GM19455 (cell line): ENCODE results near the gene FOXL1.

Experiments used
- ATAC-seq: cut with Tn5 transposase; IDR thresholded peaks from one replicate; pipeline ENCODE4 v1.9.1; 2021; ENCODE audit not compliant: unreplicated experiment

FOXL1 gene

DNA sequence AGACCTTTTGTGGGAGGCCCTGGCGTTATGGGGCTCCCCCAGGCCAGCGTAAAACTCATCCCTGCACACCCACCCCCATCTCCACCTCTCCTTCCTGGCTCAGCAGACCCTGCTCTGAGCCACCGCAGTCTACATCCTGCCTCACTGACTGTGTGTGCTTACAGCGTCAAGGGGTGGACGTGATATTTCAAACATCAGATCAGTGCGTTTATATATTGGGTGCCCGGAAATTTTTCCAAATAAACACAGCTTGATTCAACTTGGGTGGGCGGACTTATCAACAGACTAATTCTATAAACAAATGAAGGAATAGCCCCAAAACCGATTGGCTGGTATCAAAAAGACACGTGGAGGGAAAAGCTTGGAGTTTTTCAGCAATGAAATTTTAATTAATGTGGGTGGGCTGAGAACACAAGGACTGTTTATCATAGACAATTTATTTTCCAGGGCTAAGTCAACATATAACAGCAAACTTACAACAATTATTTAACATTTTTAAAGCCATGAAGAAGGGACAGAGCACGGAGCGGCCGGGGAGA lies at the start of gene FOXL1:
Gene FOXL1 (plus strand): TSS at position 489 of the 539 bp plus-strand sequence. CDS start 175 bp downstream, outside the sequence.
- no peak for ATAC-seq

DNA sequence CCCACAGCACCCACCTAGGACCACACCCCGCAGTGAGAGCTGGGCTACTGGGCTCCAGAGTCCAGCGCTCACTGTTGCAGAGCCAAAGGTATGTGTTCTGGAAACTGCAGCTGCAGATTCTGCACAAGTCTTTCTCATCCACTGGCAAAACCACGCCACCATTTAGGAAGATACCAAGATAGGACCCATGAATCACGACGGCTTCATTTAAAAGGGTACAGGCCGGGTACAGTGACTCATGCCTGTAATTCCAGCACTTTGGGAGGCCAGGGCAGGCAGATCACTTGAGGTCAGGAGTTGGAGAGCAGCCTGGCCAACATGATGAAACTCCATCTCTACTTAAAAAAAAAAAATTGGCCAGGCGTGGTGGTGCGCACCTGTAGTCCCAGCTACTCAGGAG lies 49.2 kb upstream of the FOXL1 start:
- no peak for ATAC-seq

DNA sequence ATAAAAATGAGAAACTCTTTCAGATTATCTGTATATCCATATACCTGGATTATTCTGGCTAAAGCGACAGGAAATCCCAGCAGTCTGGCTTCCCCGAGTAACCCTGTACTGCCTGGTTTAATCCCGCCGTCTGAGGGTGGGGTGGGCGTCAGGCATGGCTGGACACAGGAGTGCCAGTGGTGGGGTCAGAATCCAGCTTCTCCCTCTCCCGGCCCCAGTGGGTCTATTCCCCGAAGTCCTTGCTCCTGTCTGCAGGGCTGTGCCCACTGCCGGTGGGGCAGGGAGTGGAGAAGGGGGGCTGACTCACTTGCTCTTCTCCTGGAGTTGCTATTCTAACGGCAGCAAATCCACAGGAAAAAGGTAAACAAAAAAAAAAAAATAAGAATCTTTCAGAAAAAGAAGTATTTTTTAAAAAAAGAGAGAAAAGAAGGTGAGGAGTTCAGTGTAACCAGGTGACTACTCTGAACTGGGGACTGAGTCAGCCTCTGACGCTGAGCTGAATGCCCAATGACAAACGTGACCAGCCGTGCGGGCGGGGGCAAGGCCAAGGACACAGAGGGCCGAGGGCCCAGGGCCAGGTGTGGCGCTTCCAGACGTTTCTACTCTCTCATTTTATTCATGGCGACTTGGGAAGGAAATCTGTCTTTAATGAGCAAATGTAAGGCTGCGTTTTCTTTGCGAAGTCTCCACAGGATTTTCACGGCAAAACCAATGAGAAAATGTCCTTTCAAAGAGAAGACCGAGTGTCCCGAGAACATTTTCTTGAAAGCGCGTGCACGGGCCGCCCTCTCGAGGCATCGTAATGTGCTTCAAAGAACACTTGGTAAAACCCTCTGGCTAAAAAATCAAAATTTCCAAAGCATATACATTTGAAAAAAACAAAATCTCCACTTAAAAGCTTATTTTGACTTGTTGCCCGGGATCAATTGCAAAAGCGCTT lies 47.8 kb upstream of the FOXL1 start:
- no peak for ATAC-seq

DNA sequence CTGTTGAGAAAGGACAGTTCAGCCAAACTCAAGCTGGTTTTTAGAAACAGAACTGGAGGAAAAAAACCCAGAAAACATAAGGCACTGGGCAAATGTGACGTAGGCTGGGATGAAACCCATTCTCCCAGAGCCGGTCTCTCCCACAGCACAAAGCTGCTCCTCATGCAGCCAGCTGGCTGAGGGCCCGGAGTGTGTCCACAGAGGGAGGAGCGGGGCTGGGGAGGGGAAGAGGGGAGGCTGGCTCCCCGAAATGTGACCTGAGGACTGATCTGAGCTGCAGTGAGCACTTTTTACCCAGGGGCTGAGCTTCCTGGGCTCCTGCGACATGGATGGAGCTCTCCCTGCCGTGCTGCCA lies 47.2 kb upstream of the FOXL1 start:
- ATAC-seq, result no peak

DNA sequence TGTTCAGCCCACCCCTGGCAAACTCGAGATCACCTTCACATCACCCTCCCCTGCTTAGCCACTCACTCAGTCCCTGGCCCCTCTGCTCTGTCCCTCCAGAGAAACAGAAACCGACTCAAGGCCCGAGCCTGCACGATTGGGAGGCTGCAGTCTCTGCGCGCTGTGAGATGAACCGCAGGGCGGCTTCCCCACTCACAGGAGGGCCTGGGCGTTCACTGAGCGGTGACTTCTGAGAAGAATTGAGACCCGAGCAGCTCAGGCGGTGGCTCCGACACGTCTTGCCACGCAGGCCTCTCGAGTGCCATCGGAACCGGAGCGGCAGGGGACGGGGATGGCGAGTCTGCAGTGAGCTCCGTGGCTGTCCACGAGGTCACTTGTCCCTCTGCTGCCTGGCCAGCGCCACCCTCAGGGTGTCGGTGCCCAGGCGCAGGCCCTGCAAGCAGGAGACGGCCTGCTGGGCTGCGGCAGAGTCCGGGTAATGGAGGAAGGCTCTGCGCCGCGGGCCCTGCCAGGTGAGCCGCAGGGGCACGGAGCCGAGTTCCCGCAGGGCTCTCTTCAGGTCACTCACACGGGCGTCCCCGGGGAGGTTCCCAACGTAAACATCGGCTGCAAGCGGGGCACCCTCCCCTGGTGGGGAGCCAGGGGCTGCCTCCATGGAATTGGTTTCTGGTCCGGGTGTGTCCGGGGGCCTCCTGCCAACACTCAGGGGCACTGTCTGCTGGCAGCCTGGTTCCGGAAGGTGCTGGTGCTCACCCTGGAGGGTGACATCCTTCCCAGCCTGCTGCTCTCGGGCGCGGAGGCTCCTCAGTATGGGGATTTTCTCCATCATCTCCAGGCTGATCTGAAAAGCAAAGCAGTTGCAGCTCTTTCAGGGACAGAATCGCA lies 46.5 kb upstream of the FOXL1 start:
- no peak for ATAC-seq

DNA sequence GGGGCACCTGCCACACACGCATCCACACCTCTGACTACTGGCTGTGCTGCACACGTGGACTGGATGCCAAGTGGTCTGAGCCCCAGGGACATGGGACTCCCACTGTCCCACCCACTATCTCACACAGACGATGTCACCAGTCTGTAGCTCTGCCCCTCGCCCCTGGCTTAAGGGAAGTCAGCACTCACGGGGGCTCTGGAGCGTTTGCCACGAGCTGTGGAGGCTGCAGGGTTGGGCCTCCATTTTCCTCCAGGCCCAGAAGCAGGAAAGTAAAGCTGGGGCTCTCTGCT lies 45.9 kb upstream of the FOXL1 start:
- ATAC-seq, result no peak

DNA sequence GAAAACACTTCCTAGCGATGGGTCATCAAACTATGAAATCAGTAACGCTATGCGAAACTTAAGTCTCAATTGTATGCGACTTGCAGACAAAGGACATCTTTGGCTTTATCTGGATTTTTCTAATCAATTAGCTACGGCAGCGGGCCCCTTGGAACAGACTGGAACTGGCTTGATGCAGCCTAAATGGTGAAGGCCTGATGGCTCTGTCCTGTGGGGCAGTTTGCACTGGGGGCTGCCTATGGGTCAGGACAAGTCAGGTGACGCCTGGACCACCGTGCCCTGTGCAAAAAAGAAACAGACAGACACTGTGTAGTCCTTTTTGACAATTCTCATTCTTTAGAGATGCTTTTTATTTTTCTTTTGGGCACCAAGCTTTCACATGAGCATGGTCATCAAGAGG lies 45.3 kb upstream of the FOXL1 start:
- no peak for ATAC-seq

DNA sequence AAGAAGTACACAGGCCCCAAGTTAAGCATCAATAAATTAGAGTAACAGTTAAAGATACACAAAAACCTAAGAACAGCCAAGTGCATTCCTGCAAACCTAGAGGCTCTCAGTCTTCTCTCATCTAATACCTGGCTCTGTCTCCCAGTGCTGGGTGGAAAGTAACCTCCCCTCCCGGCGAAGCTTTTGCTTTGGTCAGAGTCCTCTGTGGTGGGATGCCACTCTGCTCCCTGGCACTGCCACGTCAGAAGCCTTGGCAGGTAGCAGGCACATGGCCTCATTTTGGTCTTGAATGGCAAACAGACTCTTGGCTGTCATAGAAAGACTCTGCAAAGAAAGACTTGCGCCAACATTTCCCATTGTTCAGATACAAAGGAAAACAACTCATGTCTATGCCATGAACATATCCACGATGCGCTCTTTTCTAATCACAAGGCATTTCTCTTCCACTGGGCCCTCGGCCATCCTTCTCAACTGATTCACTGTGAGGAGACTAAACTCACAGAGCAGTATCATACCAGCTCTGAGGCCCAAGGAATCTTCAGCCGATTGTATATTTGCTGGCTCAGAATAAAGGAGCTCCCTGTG lies 44.5 kb upstream of the FOXL1 start:
- ATAC-seq, result no peak

DNA sequence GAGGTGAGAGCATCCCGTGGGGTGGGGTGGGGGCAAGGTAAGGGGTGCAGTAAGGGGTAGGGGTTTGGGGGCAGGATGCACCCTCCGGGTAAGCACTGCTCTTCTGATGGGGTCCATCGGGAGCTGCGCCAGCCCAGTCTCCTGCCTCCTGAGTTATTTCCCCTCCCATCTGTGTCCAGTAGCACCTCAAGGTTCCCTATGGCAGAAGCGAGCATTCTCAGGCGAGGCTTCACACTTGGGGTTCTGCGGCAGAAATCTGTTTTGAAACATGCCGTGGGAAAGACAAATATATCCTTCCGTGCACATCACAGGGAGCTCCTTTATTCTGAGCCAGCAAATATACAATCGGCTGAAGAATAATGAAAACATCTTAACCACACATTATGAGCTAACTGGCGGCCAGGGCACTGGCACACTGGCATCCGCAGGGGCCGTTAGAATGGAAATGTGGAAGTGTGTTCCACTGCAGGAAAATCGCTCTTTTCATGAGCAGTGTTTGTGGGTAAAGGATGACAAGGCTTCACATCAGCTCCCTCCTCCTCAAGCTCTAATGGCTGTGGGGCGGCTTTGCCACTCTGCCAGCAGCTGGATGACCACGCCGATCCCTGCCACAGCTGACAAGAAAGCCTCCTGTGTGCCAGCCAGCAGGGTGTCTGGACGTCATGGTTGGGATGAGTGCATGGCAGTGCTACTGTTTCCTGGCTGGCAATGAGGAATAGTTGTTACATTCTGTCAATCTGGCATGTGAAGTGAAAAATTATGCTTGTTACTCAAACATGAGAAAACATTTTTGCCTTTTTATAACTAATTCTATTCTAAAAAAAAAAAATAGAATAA lies 43.4 kb upstream of the FOXL1 start:
- no peak for ATAC-seq

DNA sequence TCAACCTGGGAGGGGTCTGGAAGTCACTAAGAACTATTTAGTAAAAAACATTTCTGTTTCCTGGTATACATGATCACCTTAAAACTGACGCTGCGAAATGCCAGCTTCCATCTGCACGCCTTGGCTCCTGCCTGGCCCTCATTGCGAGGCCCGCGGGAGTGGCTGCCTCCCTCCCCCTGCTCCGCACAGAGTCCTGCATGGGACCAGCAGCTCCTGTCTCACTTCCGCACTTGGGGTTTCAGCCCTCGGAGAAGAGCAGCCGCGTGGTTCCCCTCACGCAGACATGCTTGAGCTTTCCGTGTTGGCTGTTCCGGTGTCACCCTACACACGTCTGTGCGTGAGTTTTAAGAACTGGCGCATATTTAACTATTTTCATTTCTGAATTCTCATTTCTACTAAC lies 41.7 kb upstream of the FOXL1 start:
- no peak for ATAC-seq

DNA sequence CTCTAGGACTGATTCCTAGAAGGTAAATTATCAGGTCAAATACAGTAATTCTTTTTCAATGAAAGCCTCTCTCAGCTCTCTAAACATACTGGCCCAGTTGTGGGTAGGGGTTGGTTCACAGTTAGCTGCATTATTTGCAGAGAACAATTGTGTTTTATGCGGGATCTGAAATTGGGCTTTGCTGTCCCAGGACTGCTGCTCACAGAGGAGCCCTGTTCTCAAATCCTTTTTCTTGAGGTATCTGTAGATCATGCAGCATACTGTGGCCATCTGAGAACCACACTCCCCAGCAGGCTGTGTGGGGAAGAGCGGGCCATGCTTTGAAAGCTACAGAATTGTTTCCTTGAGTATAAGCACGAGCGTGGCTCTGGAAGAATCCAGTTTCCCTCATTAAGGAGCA lies 40.9 kb upstream of the FOXL1 start:
- ATAC-seq, result no peak

DNA sequence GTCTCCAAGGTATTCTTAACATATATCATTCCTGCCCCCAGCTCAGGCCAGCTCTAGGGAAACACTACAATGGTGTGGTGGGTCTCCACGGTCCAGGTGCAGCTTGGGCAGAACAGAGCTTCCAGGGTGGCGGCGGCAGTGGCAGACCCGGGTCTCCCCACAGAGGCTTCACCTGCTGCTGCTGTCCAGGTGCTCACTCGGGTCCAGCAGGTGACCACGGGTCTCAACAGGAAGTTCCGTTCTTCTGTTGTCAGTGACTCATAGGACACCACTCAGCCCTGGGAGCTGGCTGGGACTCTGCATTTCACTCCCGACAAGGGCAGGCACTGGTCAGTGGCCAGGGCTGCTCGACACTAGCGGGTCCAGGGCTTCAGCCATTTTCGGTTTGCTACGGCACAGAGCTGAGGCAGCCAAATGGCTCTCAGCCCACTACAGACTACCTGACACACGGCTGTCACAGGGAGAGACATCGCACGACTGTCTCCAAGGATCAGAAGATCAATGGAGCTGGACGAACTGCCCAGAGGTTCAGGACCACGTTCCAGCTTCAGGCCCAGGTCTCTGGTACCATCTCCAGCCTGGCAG lies 40.1 kb upstream of the FOXL1 start:
- no peak for ATAC-seq

DNA sequence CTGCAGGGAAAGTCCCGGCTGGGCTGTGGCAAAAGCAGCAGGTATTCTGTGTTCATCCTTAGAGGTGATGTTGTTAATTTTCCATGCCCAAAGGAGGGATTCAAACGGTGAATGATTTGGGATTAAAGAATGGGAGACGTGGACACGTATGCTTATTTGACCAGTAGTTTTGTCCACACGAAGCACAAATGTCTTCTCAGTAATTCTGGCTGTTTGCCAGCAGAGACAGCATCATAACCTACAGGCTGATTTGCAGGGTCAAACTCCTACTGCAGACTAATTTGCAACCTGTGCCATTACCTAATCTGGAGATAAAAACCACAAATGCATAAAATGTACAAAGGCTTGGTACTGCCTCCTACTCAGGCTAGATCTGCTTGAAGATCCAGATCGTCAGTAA lies 37.5 kb upstream of the FOXL1 start:
- no peak for ATAC-seq

DNA sequence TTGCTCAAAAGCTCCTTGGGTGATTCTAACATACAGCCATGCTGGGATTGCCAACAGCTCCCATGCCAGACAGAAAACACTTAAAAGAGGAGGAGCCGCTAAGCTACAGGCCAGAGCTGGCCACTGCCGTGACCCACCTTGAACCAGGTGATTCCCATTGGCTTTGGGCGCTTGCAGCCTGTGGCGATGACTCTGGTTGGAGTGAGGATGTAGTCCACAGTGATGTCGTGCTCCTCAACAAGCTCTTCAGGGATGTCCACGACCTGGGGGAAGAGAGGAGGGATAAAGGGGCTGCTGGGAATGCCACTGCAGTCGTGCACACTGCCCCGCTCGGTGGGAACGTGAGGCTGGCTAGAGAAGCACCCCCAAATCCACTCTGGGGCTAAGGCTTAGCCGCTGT lies 36.8 kb upstream of the FOXL1 start:
- ATAC-seq, result no peak

DNA sequence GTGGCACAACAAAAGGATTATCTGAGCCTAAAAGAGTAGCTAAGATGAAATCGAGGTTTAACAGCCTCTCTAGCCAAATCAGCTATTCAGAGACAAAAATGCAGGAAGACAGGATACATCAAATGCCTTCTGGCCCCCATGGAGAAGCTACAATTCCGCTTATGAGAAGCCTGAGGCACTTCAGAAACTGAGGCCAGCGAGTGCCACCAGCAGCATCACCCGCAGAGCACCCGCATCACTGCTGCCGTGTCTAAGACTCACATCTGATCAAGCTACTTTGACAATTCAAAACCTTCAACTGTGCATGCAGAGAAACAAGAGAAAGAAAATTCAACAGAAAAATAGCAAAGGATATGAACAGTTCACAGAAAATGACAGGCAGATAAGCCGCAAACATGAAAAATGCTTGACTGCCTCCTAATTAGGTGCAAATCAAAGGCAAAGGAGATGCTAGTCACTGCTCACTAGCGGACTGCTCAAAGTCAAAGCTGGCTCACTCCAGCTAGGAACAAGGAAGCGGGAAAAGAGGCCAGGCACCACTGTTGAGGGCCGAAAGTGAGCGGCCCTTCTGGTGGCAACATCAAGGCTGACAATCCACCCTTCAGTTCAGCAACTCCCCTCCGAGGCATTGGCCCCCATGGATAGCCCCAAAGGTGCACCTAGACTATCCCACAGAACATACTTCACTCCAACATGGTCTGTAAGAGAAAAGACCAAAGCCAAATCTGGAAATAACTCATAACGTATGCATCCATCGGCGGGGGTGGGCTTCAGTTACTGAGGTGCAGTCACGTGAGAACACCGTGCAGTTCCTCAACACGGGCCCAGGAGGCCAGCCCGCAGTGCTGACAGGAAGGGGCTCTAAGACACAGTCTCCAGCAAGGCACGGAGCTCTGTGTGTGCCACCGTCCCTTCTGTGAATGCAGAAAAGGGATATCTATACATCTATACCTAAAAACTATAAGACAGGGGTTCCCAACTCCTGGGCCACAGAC lies 35.3 kb upstream of the FOXL1 start:
- no peak for ATAC-seq

DNA sequence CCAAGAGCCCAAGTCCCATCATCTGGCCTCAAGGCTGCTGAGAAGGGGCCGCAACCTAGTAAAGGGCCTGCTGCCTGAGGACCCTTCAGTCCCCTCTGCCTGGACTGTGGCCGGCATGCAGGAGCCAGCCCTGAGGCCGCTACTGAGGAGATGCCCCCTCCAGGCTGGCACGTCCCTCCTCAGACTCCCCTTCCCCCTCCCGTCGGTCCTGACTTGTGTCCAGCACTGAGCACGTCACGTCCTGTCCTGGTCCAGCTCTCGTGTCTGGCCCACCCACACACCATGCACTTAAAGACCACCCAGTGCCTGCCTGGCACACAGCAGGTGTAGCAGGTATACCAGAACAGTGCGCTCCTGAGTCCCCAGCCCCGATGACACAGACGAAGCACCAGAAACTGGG lies 32.9 kb upstream of the FOXL1 start:
- no peak for ATAC-seq

DNA sequence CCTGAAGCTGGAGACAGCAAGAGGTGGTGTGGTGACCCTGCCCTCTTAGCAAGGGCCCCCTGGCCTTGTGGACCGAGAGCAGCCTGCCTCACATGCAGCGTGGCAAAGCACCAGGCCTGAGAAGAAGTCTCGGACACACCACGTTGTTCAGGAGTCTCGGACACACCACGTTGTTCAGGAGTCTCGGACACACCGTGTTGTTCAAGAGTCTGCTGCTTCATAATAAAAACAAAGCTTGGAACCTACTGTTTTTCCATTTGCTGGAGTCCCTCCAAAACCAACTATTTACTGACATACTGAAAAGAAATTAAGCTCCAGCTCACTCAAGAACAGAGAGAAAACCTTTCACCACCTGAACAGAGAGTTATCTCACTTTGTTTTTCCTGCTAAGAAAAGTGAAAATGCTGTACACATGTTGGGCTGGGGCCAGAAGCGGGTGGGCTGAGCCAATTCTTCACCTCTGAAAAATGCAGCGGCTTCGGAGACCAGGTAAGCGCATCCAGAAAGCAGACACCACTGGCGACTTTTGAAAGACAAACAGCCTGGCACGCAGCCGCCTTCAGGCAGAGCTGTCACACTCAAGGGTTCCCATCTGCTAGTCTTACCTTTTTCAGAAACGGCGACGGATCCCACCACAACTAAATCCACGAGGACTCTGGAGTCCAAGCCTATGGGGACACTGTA lies 32.3 kb upstream of the FOXL1 start:
- ATAC-seq, result no peak

DNA sequence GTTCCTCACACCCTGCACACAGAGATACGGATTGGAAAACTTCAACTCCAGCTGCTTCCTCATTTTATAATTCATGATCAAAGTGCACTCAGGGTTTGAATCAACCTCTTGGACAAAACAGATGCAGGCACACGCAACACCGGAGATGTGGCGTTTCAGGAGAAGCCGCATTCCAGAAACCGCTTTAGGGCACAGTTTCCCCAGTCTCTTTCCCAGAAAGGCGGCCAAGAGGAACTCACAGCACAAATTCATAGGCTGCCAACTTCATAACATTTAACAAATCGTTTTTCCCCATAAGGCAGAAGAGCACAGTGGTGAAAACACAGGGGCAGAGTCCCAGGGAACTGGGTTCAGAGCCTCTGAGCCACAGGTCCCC lies 31.7 kb upstream of the FOXL1 start:
- no peak for ATAC-seq

DNA sequence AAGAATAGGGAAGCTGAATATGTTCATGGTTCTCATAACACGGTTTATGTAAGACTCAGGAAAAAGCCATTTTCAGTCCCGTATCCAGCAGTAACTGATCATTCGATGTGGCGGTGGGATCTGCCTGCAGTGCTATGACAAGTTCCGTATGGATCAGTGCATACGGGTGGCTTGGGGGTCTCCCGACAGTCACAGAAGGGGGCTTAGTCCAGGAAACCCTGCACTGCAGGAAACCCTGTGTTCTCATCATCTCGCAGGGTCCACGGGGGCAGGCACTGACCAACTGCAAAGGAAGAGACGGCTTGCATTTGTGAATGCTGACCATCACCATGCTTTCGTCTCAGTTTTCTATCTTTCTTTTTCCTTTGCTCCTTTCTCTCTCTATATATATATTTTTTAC lies 31.1 kb upstream of the FOXL1 start:
- ATAC-seq, result no peak
